ENCODE measurements around the gene GRIK4.

Gene GRIK4

GRCh38 chr11:120651396-120651795, 139.8 kb downstream of the GRIK4 start:
- no peak overlapping the region for H3K4me3 ChIP-seq (ENCODE audit: low read length)
- DNase-seq (ENCODE audit: low read depth), result no peak
- no peak for TF ChIP-seq CTCF (IDR thresholded peaks at IDR 0.05; ENCODE audit: insufficient read depth, low read depth, low read length, missing control alignments)

- TF ChIP-seq CTCF (IDR thresholded peaks at IDR 0.05; ENCODE audit: insufficient read depth, low read depth, low read length, missing control alignments), result no peak
- DNase-seq (ENCODE audit: low read depth), result no peak
- H3K4me3 ChIP-seq (ENCODE audit: low read length), result no peak overlapping the region
Observed at GRCh38 chr11:120651836-120652235, 140.3 kb downstream of the GRIK4 start.

- no peak for TF ChIP-seq CTCF (IDR thresholded peaks at IDR 0.05; ENCODE audit: insufficient read depth, low read depth, low read length, missing control alignments)
- peak; percentile 5 for DNase-seq (ENCODE audit: low read depth)
- H3K4me3 ChIP-seq (ENCODE audit: low read length), result no peak overlapping the region
Observed at GRCh38 chr11:120652705-120653335, 141.3 kb downstream of the GRIK4 start.

- no peak overlapping the region for H3K4me3 ChIP-seq (ENCODE audit: low read length)
- no peak for TF ChIP-seq CTCF (IDR thresholded peaks at IDR 0.05; ENCODE audit: insufficient read depth, low read depth, low read length, missing control alignments)
Observed at GRCh38 chr11:120655589-120655988, 144.0 kb downstream of the GRIK4 start.

GRCh38 chr11:120657306-120658070, 145.9 kb downstream of the GRIK4 start:
- no peak overlapping the region for H3K4me3 ChIP-seq (ENCODE audit: low read length)
- no peak for TF ChIP-seq CTCF (IDR thresholded peaks at IDR 0.05; ENCODE audit: insufficient read depth, low read depth, low read length, missing control alignments)
- no peak for DNase-seq (ENCODE audit: low read depth)

More at GRCh38 chr11:120655589-120655988, 144.0 kb downstream of the GRIK4 start:
- DNase-seq (ENCODE audit: low read depth), result no peak

GRCh38 chr11:120658071-120658423, 146.5 kb downstream of the GRIK4 start:
- no peak for TF ChIP-seq CTCF (IDR thresholded peaks at IDR 0.05; ENCODE audit: insufficient read depth, low read depth, low read length, missing control alignments)
- DNase-seq (ENCODE audit: low read depth), result no peak
- H3K4me3 ChIP-seq (ENCODE audit: low read length), result no peak overlapping the region
